D341Med (cell line): ENCODE data around the gene RABIF.
"Not testable (repeated sequence)": the region's sequence is repeated elsewhere in the genome, so short reads cannot be mapped to it uniquely, and the experiment has no call there.

Experiments used
- DNase-seq: peaks from one replicate; pipeline ENCODE4 v3.0.0; 2012; ENCODE audit warnings: low spot score

The RABIF gene

DNA sequence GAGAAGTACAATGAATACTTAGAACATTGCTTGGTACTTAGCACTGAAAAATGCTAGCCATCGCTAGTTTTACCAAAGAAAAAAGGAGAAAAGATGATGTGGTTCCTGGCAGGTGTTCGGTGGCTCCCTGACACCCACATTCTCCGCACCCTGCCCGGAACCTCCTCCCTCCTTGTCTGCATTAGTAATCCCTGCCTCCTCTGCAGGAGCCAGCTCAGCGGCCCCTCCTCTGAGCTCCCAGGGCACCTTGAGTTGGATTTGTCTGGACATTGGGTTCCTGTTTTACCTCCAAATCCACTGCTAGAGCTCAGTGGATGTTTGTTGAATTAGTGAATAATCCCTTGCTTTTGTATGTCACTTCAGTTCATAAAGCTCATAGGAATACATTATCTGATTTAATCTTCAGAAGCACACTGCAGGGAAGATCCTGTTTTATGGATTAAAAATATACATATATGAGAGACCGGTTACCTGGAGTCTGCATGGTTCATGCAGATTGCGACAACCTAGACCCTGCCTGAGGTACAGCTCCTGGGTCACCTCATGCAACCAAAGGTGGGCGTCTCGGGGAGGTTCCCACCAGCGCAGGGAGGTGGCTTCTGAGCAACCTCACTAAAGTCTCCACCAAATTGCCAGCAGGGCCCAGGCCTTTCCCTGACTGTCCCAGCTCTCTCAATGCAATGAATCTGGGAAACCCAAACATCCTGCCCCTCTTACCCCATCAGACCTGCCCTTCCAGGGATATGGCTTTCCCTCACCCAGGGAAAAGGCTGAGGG lies 54.0 kb downstream of the RABIF start:
- no peak for DNase-seq

DNA sequence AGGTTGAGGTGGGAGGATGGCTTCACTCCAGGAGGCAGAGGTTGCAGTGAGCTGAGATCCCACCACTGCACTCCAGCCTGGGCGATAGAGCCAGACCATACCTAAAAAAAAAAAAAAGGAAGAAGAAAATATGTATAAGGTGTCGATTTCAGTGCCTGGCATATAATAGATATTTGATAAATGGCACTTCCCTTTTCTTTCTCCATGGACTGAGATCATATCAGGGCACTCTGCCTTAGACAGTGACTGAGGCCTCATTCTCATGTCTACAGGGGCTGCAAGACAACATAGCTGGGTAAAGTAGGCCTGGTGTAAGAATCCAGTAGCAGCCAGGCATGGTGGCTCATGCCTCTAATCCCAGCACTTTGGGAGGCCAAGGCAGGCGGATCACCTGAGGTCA lies 57.0 kb downstream of the RABIF start:
- no peak for DNase-seq

DNA sequence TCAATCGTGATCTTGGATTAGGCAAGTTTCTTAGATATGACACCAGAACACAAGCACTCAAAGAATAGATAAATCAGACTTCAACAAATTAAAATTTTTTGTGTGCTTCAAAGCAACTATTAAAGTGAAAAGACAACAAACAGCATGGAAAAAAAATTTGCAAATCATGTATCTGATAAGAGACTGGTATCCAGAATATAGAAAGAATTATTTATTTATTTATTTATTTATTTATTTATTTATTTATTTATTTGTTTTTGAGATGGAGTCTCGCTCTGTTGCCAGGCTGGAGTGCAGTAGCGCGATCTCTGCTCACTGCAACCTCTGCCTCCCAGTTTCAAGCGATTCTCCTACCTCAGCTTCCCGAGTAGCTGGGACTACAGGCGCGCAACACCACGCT lies 59.7 kb downstream of the RABIF start:
- not testable (repeated sequence) for DNase-seq
